Gastrocnemius medialis (tissue), 4 donors: ENCODE data around the gene BSDC1. TPM values are rescaled to one million over a fixed set of nuclear protein-coding genes. Genes with fewer than 3 reads are reported as not detected.

Source experiments
- ATAC-seq, 2 donors: fragments of 150-250 bp; one replicate each; pipeline ENCODE4 v1.9.1; 2016
- DNase-seq, 2 donors: peaks; one replicate each; pipeline ENCODE4 v3.0.0-alpha.2; 2019
- H3K27ac ChIP-seq, 4 donors: fragments of 200-600 bp; sonication (generic); 1 replicate in 1 of 4; 2 replicates in 3 of 4; pipeline ENCODE4 v1.5.1; 2016 to 2018; ENCODE audit warnings: mild to moderate bottlenecking in 2 of 4, moderate library complexity in 1 of 4
- H3K27me3 ChIP-seq, 3 donors: fragments of 200-600 bp; sonication (generic) in 2 of 3; 1 replicate in 1 of 3; 2 replicates in 2 of 3; pipeline versions ENCODE4 v1.5.1 to v1.6.0; 2016 to 2019; ENCODE audit warnings: mild to moderate bottlenecking in 1 of 3, moderate library complexity in 1 of 3
- H3K36me3 ChIP-seq, 2 donors: fragments of 200-600 bp; sonication (generic) in 1 of 2; one replicate each; pipeline ENCODE4 v1.5.1; 2017 to 2018
- H3K4me1 ChIP-seq, 2 donors: fragments of 200-600 bp; sonication (generic) in 1 of 2; one replicate each; pipeline ENCODE4 v1.5.1; 2016 to 2017; ENCODE audit warnings: mild to moderate bottlenecking in 2 of 2
- H3K4me3 ChIP-seq, 4 donors: fragments of 200-600 bp; sonication (generic) in 3 of 4; 1 replicate in 1 of 4; 2 replicates in 3 of 4; pipeline ENCODE4 v1.5.1; 2016 to 2019; ENCODE audit warnings: mild to moderate bottlenecking in 2 of 4
- H3K9me3 ChIP-seq, 3 donors: fragments of 200-600 bp; sonication (generic) in 2 of 3; 1 replicate in 1 of 3; 2 replicates in 2 of 3; pipeline ENCODE4 v1.5.1; 2016 to 2019
- POLR2A ChIP-seq, 2 donors: fragments of 450-650 bp; IDR thresholded peaks; one replicate each; pipeline ENCODE4 v1.6.1; 2017; ENCODE audit warnings: antibody characterized with exemption in 2 of 2, mild to moderate bottlenecking in 2 of 2, moderate library complexity in 2 of 2
- in situ Hi-C, 4 donors: fragments of 200-750 bp; cut with MboI; loops; one replicate each; pipeline versions ENCODE4 v1.15.0 to v1.8.0; 2017; ENCODE audit warnings: low sequenced_read_pairs in 4 of 4
- intact Hi-C: fragments of 100-400 bp; cut with DNase I; formaldehyde crosslinking; loops from one replicate; pipeline ENCODE4 v1.15.1; 2023; ENCODE audit warnings: low total_unique reads
- total RNA-seq, 4 donors: library from RNA; depleted of rRNA; stranded (reverse); fragments of >200 nt; gene quantifications; one replicate each; pipeline versions ENCODE4 v1.1.0 to v1.2.3, GENCODE V29; 2016
- TF ChIP-seq, protein P1 (sequence below), 5 experiments: fragments of 450-650 bp in 3 of 5; fragments of 200-600 bp in 2 of 5; sonication (generic) in 2 of 5; IDR thresholded peaks in 4 of 5; conservative IDR thresholded peaks in 1 of 5; 1 replicate in 4 of 5; 2 replicates in 1 of 5; pipeline ENCODE4 v1.5.1; 2016 to 2019; ENCODE audit warnings: antibody characterized with exemption in 5 of 5, mild to moderate bottlenecking in 3 of 5, moderate library complexity in 3 of 5

Gene BSDC1
- total RNA-seq, 4 donors from 2014 or later = 53.8 to 77.8 (median 62.1) TPM

DNA sequence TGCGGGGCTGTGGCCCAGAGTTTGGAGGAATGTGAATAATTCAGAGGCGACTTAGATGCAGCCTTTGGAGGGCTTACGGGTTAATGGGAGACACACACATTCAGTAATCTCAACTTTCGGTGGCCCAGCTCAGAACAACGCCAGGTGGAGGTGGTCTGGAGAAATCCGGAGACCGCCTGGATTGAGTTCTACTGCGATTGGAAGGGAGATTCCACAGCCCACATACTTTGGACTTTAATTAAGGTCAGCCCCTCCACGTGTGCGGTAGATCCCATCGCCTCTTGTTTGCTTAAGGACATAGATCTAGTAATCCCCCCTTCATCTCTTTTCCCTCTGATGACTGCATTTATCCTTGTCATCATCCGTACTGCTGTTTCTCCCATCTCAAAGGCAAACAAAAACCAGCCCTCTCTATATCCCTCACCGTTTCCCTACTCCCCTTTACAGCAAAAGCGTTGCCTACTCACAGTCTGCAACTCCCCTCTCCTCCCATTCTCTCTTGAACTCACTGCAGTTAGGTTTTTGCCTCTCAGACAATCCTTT lies 720 bp upstream of the BSDC1 start:
- TF ChIP-seq, protein P1, sequence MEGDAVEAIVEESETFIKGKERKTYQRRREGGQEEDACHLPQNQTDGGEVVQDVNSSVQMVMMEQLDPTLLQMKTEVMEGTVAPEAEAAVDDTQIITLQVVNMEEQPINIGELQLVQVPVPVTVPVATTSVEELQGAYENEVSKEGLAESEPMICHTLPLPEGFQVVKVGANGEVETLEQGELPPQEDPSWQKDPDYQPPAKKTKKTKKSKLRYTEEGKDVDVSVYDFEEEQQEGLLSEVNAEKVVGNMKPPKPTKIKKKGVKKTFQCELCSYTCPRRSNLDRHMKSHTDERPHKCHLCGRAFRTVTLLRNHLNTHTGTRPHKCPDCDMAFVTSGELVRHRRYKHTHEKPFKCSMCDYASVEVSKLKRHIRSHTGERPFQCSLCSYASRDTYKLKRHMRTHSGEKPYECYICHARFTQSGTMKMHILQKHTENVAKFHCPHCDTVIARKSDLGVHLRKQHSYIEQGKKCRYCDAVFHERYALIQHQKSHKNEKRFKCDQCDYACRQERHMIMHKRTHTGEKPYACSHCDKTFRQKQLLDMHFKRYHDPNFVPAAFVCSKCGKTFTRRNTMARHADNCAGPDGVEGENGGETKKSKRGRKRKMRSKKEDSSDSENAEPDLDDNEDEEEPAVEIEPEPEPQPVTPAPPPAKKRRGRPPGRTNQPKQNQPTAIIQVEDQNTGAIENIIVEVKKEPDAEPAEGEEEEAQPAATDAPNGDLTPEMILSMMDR (IDR thresholded peaks at IDR 0.05 in 4 of 5, conservative IDR thresholded peaks at IDR 0.05 in 1 of 5) = peak in 1 of 5 experiments; percentile 11
- no peak for TF ChIP-seq POLR2A (IDR thresholded peaks at IDR 0.05)
- Histone ChIP-seq H3K4me1 (peaks cover 25 to 39% of the 10 kb centered on the region in 2 donors), H3K36me3 (peaks cover 0 to 26% of the 10 kb centered on the region in 2 donors), H3K4me3 (peak overlapping the region; percentile 77 to 87 (median 84)), H3K9me3 (no peaks in the 10 kb centered on the region), H3K27ac (peak overlapping the region; percentile 92 to 97 (median 94)), H3K27me3 (no peaks in the 10 kb centered on the region)
- intact Hi-C loops = loop anchor here (1.0 to 2.0 kb wide), 2 partner anchors 44 to 256 kb away; partner anchors contain the start of genes RBBP4 and ZBTB8OS
- DNase-seq (no peak), ATAC-seq (peak; percentile 12 to 17)
- in situ Hi-C loops = no loop called here

DNA sequence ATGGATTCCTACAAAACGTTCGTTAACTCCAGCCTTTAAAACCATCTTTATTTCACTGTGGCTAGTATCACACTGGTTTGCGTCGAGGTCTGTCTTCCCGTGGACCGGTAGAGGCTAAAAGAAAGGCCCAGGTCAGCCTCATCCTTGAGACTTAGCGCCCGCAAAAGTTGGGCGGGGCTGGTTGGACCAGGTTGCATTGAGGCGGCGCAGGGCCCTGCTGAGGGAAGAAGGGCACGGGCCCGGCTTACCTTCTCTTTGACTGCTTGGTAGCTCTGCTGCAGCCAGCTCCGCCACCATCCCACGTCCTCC lies 455 bp downstream of the BSDC1 start:
- peaks cover 25 to 39% of the 10 kb centered on the region in 2 donors for H3K4me1 ChIP-seq
- no peaks in the 10 kb centered on the region for H3K9me3 ChIP-seq
- in situ Hi-C loops = no loop called here
- peak; percentile 31 to 43 for ATAC-seq
- DNase-seq = peak; percentile 11 to 50
- TF ChIP-seq, protein P1 (IDR thresholded peaks at IDR 0.05 in 4 of 5, conservative IDR thresholded peaks at IDR 0.05 in 1 of 5) = no peak
- no peaks in the 10 kb centered on the region for H3K27me3 ChIP-seq
- intact Hi-C loops = loop anchor here (1.0 to 2.0 kb wide), 2 partner anchors 42 to 257 kb away; partner anchors contain the start of genes RBBP4 and ZBTB8OS
- H3K4me3 ChIP-seq = peak overlapping the region; percentile 75 to 87 (median 84)
- H3K27ac ChIP-seq = peak overlapping the region; percentile 92 to 97 (median 94)
- peaks cover 0 to 38% of the 10 kb centered on the region in 2 donors for H3K36me3 ChIP-seq

DNA sequence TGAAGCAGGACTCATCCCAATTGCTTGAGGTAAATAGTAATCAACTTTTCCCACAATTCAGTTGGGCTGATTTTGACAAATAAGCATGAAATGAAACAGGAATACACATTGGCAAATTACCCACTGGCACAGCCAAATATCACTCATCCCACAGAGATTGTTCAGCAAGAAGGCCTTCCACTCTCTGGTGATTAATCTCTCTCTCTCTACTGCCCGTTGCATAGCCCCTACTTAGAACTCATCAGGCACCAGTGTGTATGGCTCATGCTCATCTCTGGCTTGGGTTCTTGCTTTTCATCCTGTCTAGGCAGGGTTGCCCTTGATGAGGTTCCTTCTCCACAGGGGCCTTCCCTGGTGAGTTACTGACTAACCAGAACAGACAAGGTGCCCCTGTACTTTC lies 1.1 kb downstream of the BSDC1 start:
- H3K27me3 ChIP-seq = no peaks in the 10 kb centered on the region
- no peaks in the 10 kb centered on the region for H3K9me3 ChIP-seq
- peaks cover 0 to 44% of the 10 kb centered on the region in 2 donors for H3K36me3 ChIP-seq
- in situ Hi-C loops = no loop called here
- peak overlapping the region; percentile 75 to 87 (median 84) for H3K4me3 ChIP-seq
- no peak for DNase-seq
- H3K4me1 ChIP-seq = peaks cover 25 to 39% of the 10 kb centered on the region in 2 donors
- ATAC-seq = no peak
- TF ChIP-seq POLR2A (IDR thresholded peaks at IDR 0.05) = no peak
- intact Hi-C loops = no loop called here
- H3K27ac ChIP-seq = peak overlapping the region; percentile 92 to 97 (median 94)

DNA sequence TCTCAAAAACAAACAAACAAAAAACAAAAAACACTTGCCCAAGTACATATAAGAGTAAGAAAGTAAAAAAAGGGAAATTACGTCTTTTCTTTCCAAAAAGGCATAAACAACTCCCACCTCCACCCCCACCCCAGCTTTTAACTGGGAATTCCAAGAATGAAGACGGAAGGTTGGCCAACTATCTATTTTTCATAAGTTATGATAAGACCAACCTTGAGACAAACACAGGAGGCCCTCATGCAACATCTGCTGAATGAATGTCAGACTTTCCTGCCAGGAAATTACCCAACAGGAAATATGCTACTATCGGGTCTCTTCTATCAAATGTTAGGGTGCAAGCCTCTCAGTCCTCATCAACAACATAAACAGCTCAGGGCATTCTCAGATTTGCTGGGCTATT lies 1.9 kb downstream of the BSDC1 start:
- H3K27me3 ChIP-seq = no peaks in the 10 kb centered on the region
- no peaks in the 10 kb centered on the region for H3K9me3 ChIP-seq
- in situ Hi-C loops = no loop called here
- H3K4me3 ChIP-seq = peak overlapping the region in 1 of 4 donors; percentile 75
- peaks cover 25 to 39% of the 10 kb centered on the region in 2 donors for H3K4me1 ChIP-seq
- DNase-seq = no peak
- H3K27ac ChIP-seq = peak overlapping the region in 2 of 4 donors; percentile 94
- TF ChIP-seq, protein P1 (IDR thresholded peaks at IDR 0.05 in 4 of 5, conservative IDR thresholded peaks at IDR 0.05 in 1 of 5) = no peak
- TF ChIP-seq POLR2A (IDR thresholded peaks at IDR 0.05) = no peak
- ATAC-seq = no peak
- intact Hi-C loops = no loop called here
- H3K36me3 ChIP-seq = peaks cover 0 to 50% of the 10 kb centered on the region in 2 donors

DNA sequence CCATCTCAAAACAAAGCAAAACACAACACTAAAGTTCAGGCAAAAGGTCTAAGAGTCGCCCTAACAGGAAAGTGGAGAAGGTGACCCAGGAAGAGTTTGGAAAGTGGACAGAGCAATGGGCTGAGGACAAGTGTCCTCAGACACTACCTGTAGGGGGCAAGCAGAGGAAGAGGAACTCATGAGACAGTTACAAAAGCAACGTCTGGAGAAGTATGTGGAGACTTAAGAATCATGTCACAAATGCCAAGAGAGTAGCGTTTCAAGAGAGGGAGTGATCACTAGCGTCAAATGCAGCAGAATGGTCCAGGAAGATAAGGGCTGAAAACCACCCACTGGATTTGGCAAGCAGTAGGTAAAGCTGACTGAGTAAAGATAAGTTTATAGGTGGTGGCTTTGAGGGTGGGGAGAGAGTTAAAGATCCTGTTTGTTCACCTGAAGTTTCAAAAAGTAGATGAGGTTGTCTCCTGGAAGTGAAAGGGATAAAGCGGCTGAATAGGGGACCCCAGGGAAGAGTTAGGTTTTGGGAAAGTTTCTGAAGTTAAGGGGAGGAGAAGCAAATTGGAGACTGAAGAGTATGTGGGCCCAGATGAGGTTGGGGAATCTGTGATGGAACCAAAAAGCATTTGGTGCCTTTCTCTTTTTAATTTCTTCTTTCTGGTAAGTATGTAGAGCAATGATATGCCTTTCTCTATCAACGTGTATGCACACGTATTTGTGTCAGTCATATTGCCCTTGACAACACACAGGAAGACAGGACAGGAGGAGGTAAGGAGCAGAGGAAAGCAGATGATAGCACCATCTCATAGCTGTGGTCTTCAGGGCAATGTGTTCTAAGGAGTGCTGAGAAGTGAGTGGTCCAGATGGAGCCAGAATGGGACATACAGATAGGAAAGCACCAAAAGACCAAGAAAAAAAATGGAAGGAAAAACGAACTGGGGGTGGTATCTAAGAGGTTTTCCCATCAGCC lies 3.1 kb downstream of the BSDC1 start:
- Histone ChIP-seq H3K4me3 (no peak overlapping the region), H3K27me3 (no peaks in the 10 kb centered on the region), H3K27ac (no peak overlapping the region), H3K9me3 (no peaks in the 10 kb centered on the region), H3K36me3 (peaks cover 0 to 59% of the 10 kb centered on the region in 2 donors), H3K4me1 (peaks cover 25 to 39% of the 10 kb centered on the region in 2 donors)
- ATAC-seq (no peak), DNase-seq (no peak)
- intact Hi-C loops = no loop called here
- TF ChIP-seq, protein P1 (IDR thresholded peaks at IDR 0.05 in 4 of 5, conservative IDR thresholded peaks at IDR 0.05 in 1 of 5) = no peak
- TF ChIP-seq POLR2A (IDR thresholded peaks at IDR 0.05) = no peak
- in situ Hi-C loops = no loop called here
